Fibroblast of the aortic adventitia (primary cell): ENCODE measurements around the gene PSMG3. TPM values are rescaled to one million over a fixed set of nuclear protein-coding genes. Genes with fewer than 3 reads are reported as not detected.

Source experiments
- DNase-seq: peaks from one replicate; pipeline ENCODE4 v3.0.0-alpha.2; 2010; ENCODE audit warnings: low read depth
- H3K4me3 ChIP-seq: 2 replicates; pipeline ENCODE4 v1.5.1; 2011; ENCODE audit warnings: low read depth, mild to moderate bottlenecking, control low read depth, low read length, moderate library complexity
- CTCF ChIP-seq: IDR thresholded peaks from 2 replicates; pipeline ENCODE4 v1.5.1; 2011; ENCODE audit warnings: mild to moderate bottlenecking, low read length, control low read depth, inconsistent platforms; ENCODE audit not compliant: insufficient read depth
- total RNA-seq: library from RNA; depleted of rRNA; stranded (reverse); fragments of >200 nt; gene quantifications from 2 replicates; pipeline ENCODE4 v1.2.3, GENCODE V29; 2012; ENCODE audit warnings: low replicate concordance

The PSMG3 gene
- total RNA-seq, 1 donor = 20.5 TPM

- peak overlapping the region; percentile 89 for H3K4me3 ChIP-seq
- DNase-seq = no peak
- no peak for TF ChIP-seq CTCF
Measured at GRCh38 chr7:1569440-1569832, 396 bp downstream of the PSMG3 start.

GRCh38 chr7:1569016-1569415 lies 816 bp downstream of the PSMG3 start:
- no peak for TF ChIP-seq CTCF
- DNase-seq = peak; percentile 24
- peak overlapping the region; percentile 89 for H3K4me3 ChIP-seq

- peak; percentile 42 for DNase-seq
- no peak overlapping the region for H3K4me3 ChIP-seq
- no peak for TF ChIP-seq CTCF
Measured at GRCh38 chr7:1567896-1568510, 1.8 kb downstream of the PSMG3 start.

- no peak for TF ChIP-seq CTCF
- peak; percentile 62 for DNase-seq
- H3K4me3 ChIP-seq = no peak overlapping the region
Measured at GRCh38 chr7:1567049-1567771, 2.6 kb downstream of the PSMG3 start.

- TF ChIP-seq CTCF = no peak
- DNase-seq = no peak
- H3K4me3 ChIP-seq = no peak overlapping the region
Measured at GRCh38 chr7:1566687-1567048, 3.2 kb downstream of the PSMG3 start.

- TF ChIP-seq CTCF = no peak
- peak; percentile 60 for DNase-seq
Measured at GRCh38 chr7:1564603-1565022, 5.2 kb downstream of the PSMG3 start.

More at GRCh38 chr7:1564603-1565022, 5.2 kb downstream of the PSMG3 start:
- no peak overlapping the region for H3K4me3 ChIP-seq
